ENCODE results near the gene NEDD4L. TPM values are rescaled to one million over a fixed set of nuclear protein-coding genes. Genes with fewer than 3 reads are reported as not detected.

NEDD4L gene
- total RNA-seq, 1 donor from 2014 or later = 93.9 TPM

- Mint-ChIP-seq H3K27ac (ENCODE audit: unreplicated experiment) (peak overlapping the region; percentile 14), H3K4me3 (ENCODE audit: unreplicated experiment) (peak overlapping the region; percentile 11), H3K27me3 (ENCODE audit: low read depth, unreplicated experiment) (peaks cover 20% of the 10 kb centered on the region), H3K36me3 (ENCODE audit: low read depth, unreplicated experiment) (no peaks in the 10 kb centered on the region), H3K9me3 (ENCODE audit: unreplicated experiment) (peaks cover 10% of the 10 kb centered on the region), H3K4me1 (ENCODE audit: low read depth, unreplicated experiment) (peaks cover 15% of the 10 kb centered on the region)
- H3K9me3 ChIP-seq (ENCODE audit: insufficient read depth, low read depth, low read length) = no peaks in the 10 kb centered on the region
- no peak for TF ChIP-seq EZH2 (IDR thresholded peaks at IDR 0.05; ENCODE audit: insufficient read depth, low read length)
- TF ChIP-seq, protein P1, sequence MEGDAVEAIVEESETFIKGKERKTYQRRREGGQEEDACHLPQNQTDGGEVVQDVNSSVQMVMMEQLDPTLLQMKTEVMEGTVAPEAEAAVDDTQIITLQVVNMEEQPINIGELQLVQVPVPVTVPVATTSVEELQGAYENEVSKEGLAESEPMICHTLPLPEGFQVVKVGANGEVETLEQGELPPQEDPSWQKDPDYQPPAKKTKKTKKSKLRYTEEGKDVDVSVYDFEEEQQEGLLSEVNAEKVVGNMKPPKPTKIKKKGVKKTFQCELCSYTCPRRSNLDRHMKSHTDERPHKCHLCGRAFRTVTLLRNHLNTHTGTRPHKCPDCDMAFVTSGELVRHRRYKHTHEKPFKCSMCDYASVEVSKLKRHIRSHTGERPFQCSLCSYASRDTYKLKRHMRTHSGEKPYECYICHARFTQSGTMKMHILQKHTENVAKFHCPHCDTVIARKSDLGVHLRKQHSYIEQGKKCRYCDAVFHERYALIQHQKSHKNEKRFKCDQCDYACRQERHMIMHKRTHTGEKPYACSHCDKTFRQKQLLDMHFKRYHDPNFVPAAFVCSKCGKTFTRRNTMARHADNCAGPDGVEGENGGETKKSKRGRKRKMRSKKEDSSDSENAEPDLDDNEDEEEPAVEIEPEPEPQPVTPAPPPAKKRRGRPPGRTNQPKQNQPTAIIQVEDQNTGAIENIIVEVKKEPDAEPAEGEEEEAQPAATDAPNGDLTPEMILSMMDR (IDR thresholded peaks at IDR 0.05; ENCODE audit: insufficient read depth, low read depth, low read length) = no peak
- H3K36me3 ChIP-seq (ENCODE audit: insufficient read depth, low read length) = no peaks in the 10 kb centered on the region
- DNase-seq (ENCODE audit: low read depth) (peak; percentile 77), FAIRE-seq (no peak)
- H3K4me1 ChIP-seq (ENCODE audit: insufficient read depth, low read length) = peaks cover 22% of the 10 kb centered on the region
- no peak overlapping the region for H3K4me3 ChIP-seq (ENCODE audit: insufficient read depth, low read depth, low read length)
- H3K9ac ChIP-seq (ENCODE audit: low read length) = peak overlapping the region; percentile 10
- peak overlapping the region; percentile 20 for H3K27ac ChIP-seq (ENCODE audit: low read depth, low read length)
- peak overlapping the region; percentile 57 for H3K4me2 ChIP-seq (ENCODE audit: low read length)
- no peaks in the 10 kb centered on the region for H4K20me1 ChIP-seq (ENCODE audit: insufficient read depth, low read length)
- H3K27me3 ChIP-seq (ENCODE audit: insufficient read depth, low read length) = no peaks in the 10 kb centered on the region
- no peaks in the 10 kb centered on the region for H3K79me2 ChIP-seq (ENCODE audit: insufficient read depth, low read length)
- no peak overlapping the region for H2AFZ ChIP-seq (ENCODE audit: low read depth, low read length)
Observed at GRCh38 chr18:58417752-58418151, 373.7 kb downstream of the NEDD4L start.

DNA sequence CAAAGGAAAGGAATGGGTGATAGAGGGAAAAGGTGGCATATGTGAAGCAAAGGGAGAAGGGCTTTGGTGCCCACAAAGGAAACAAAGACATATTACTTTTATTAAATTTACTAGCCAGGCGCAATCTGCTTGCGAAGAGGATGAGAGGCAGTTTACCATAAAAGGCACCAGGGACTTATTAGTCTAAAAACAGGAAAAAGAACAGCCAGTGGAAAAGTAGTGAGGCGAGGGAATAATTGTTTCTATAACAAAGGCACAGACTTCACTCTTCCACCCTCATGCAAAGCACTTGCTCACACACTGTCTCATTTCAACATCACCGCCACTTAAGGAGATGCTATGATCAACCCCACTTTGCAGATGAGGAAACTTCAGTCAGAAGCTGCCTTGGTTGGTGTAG lies 374.3 kb downstream of the NEDD4L start:
- no peak for DNase-seq (ENCODE audit: low read depth)
- H3K4me1 Mint-ChIP-seq (ENCODE audit: low read depth, unreplicated experiment) = peaks cover 15% of the 10 kb centered on the region
- H3K36me3 Mint-ChIP-seq (ENCODE audit: low read depth, unreplicated experiment) = no peaks in the 10 kb centered on the region
- no peak overlapping the region for H3K4me3 Mint-ChIP-seq (ENCODE audit: unreplicated experiment)
- H2AFZ ChIP-seq (ENCODE audit: low read depth, low read length) = no peak overlapping the region
- H3K27ac Mint-ChIP-seq (ENCODE audit: unreplicated experiment) = no peak overlapping the region
- H3K79me2 ChIP-seq (ENCODE audit: insufficient read depth, low read length) = no peaks in the 10 kb centered on the region
- H3K9ac ChIP-seq (ENCODE audit: low read length) = no peak overlapping the region
- no peak for FAIRE-seq
- no peaks in the 10 kb centered on the region for H4K20me1 ChIP-seq (ENCODE audit: insufficient read depth, low read length)
- TF ChIP-seq EZH2 (IDR thresholded peaks at IDR 0.05; ENCODE audit: insufficient read depth, low read length) = no peak
- TF ChIP-seq, protein P1 (IDR thresholded peaks at IDR 0.05; ENCODE audit: insufficient read depth, low read depth, low read length) = no peak
- H3K27me3 ChIP-seq (ENCODE audit: insufficient read depth, low read length) = no peaks in the 10 kb centered on the region
- peaks cover 15% of the 10 kb centered on the region for H3K27me3 Mint-ChIP-seq (ENCODE audit: low read depth, unreplicated experiment)
- peaks cover 10% of the 10 kb centered on the region for H3K9me3 Mint-ChIP-seq (ENCODE audit: unreplicated experiment)
- H3K36me3 ChIP-seq (ENCODE audit: insufficient read depth, low read length) = no peaks in the 10 kb centered on the region
- no peak overlapping the region for H3K4me3 ChIP-seq (ENCODE audit: insufficient read depth, low read depth, low read length)
- no peaks in the 10 kb centered on the region for H3K9me3 ChIP-seq (ENCODE audit: insufficient read depth, low read depth, low read length)
- H3K4me2 ChIP-seq (ENCODE audit: low read length) = peak overlapping the region; percentile 57
- no peak overlapping the region for H3K27ac ChIP-seq (ENCODE audit: low read depth, low read length)
- H3K4me1 ChIP-seq (ENCODE audit: insufficient read depth, low read length) = peaks cover 22% of the 10 kb centered on the region

- peaks cover 15% of the 10 kb centered on the region for H3K4me1 Mint-ChIP-seq (ENCODE audit: low read depth, unreplicated experiment)
- no peaks in the 10 kb centered on the region for H4K20me1 ChIP-seq (ENCODE audit: insufficient read depth, low read length)
- DNase-seq (ENCODE audit: low read depth) (no peak), FAIRE-seq (no peak)
- no peak overlapping the region for H3K9ac ChIP-seq (ENCODE audit: low read length)
- H2AFZ ChIP-seq (ENCODE audit: low read depth, low read length) = no peak overlapping the region
- no peaks in the 10 kb centered on the region for H3K36me3 Mint-ChIP-seq (ENCODE audit: low read depth, unreplicated experiment)
- no peak overlapping the region for H3K4me3 Mint-ChIP-seq (ENCODE audit: unreplicated experiment)
- no peak overlapping the region for H3K27ac Mint-ChIP-seq (ENCODE audit: unreplicated experiment)
- H3K36me3 ChIP-seq (ENCODE audit: insufficient read depth, low read length) = no peaks in the 10 kb centered on the region
- peaks cover 22% of the 10 kb centered on the region for H3K4me1 ChIP-seq (ENCODE audit: insufficient read depth, low read length)
- no peak overlapping the region for H3K4me2 ChIP-seq (ENCODE audit: low read length)
- no peaks in the 10 kb centered on the region for H3K9me3 ChIP-seq (ENCODE audit: insufficient read depth, low read depth, low read length)
- TF ChIP-seq EZH2 (IDR thresholded peaks at IDR 0.05; ENCODE audit: insufficient read depth, low read length) = no peak
- TF ChIP-seq, protein P1 (IDR thresholded peaks at IDR 0.05; ENCODE audit: insufficient read depth, low read depth, low read length) = no peak
- H3K79me2 ChIP-seq (ENCODE audit: insufficient read depth, low read length) = no peaks in the 10 kb centered on the region
- no peak overlapping the region for H3K4me3 ChIP-seq (ENCODE audit: insufficient read depth, low read depth, low read length)
- H3K9me3 Mint-ChIP-seq (ENCODE audit: unreplicated experiment) = peaks cover 10% of the 10 kb centered on the region
- no peak overlapping the region for H3K27ac ChIP-seq (ENCODE audit: low read depth, low read length)
- H3K27me3 ChIP-seq (ENCODE audit: insufficient read depth, low read length) = no peaks in the 10 kb centered on the region
- H3K27me3 Mint-ChIP-seq (ENCODE audit: low read depth, unreplicated experiment) = peaks cover 6% of the 10 kb centered on the region
Observed at GRCh38 chr18:58419587-58420199, 375.7 kb downstream of the NEDD4L start.
